ENCODE measurements around the gene NTSR1.
"Not testable (repeated sequence)": the region's sequence is repeated elsewhere in the genome, so short reads cannot be mapped to it uniquely, and the experiment has no call there.

Gene NTSR1

DNA sequence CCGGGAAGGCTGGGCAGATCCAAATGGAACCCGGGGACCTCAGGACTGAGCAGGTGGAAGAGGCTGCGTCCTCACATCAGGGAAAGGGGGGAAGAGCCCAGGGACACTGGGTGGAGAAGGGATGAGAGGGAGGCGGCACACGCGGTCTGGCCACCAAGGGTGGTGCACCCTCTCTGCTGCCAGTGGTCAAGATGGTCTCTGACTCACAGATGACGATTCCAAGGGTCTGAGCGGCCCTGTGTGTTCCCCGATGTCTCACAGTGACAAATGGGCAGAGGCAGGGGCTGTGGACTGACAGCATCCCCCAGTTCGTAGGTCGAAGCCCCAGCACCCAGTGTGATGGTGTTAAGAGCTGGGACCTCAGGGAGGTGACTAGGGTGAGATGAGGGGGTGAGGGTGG is 34.3 kb upstream of the NTSR1 start:
- Histone ChIP-seq H3K36me3 (ENCODE audit: control insufficient read depth in 1 of 2, insufficient read depth in 2 of 2, low read length in 2 of 2) (no peaks in the 10 kb centered on the region), H3K9me3 (ENCODE audit: control insufficient read depth in 1 of 2, low read length in 2 of 2) (no peaks in the 10 kb centered on the region), H3K27ac (ENCODE audit: low read depth, low read length) (no peak overlapping the region), H3K4me1 (ENCODE audit: control insufficient read depth in 1 of 2, insufficient read depth in 2 of 2, low read length in 2 of 2) (peaks cover 0 to 4% of the 10 kb centered on the region in 2 donors), H3K9ac (ENCODE audit: low read depth in 1 of 2, low read length in 2 of 2) (no peak overlapping the region), H3K4me3 (ENCODE audit: low read depth in 1 of 2, low read length in 2 of 2) (no peak overlapping the region), H3K27me3 (ENCODE audit: control insufficient read depth in 1 of 2, insufficient read depth in 2 of 2, low read length in 2 of 2) (no peaks in the 10 kb centered on the region)

DNA sequence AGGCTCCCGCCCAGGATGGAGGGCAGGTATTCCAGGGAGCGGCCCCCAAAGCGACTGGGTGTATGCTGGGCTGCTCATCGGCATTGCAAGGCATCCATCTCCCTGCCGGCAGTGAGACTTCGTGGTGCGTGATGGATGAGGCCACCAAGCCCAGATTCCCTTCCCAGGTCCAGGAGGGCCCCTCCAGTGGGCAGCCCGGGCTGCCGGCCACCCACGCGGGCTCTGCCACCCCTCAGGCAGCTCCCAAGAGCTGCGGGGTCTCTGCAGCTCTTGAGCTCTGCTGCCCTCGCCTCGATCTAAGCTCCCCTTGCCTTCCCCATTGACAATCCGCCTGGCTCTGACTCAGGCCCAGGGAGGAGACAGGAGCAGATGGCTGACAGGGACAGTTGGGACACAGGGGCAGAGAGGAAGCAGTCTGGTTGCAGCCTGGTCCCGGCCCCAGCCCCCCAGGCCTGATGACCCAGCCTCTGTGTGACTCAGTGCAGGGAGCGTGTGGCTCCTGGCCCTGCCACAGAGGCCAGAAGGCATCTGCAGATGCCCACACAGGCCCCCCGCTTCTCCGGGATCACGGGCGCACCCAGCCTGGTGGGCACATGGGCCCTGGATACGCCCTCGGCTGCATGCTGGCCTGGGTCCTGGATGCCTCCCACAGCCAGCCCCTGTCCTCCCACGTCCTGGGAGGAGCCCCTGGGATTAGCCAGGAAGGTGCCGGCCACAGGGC is 33.3 kb upstream of the NTSR1 start:
- H3K4me1 ChIP-seq (ENCODE audit: control insufficient read depth in 1 of 2, insufficient read depth in 2 of 2, low read length in 2 of 2) = no peaks in the 10 kb centered on the region

DNA sequence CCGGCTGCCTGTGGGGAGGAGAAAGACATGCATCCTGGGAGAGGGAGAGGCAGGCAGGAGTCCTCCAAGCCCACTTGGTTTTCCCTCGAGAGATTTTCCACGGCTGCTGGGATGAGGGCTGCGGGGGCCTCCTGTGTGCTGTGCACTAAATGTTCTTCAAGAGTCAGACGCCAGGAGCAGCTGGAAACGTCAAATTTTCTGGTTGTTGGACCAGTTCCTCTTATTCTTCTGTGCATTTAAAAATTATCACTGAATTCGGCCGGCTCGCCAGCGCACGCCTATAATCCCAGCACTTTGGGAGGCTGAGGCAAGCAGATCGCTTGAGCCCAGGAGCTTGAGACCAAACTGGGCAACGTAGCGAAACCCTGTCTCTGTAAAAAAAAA is 32.8 kb upstream of the NTSR1 start:
- Histone ChIP-seq H3K9me3 (ENCODE audit: control insufficient read depth in 1 of 2, low read length in 2 of 2) (peaks cover 2 to 10% of the 10 kb centered on the region in 2 donors), H3K27ac (ENCODE audit: low read depth, low read length) (no peak overlapping the region), H3K36me3 (ENCODE audit: control insufficient read depth in 1 of 2, insufficient read depth in 2 of 2, low read length in 2 of 2) (no peaks in the 10 kb centered on the region), H3K9ac (ENCODE audit: low read depth in 1 of 2, low read length in 2 of 2) (no peak overlapping the region), H3K4me1 (ENCODE audit: control insufficient read depth in 1 of 2, insufficient read depth in 2 of 2, low read length in 2 of 2) (no peaks in the 10 kb centered on the region), H3K4me3 (ENCODE audit: low read depth in 1 of 2, low read length in 2 of 2) (no peak overlapping the region), H3K27me3 (ENCODE audit: control insufficient read depth in 1 of 2, insufficient read depth in 2 of 2, low read length in 2 of 2) (no peaks in the 10 kb centered on the region)

More for the DNA sequence above, 33.3 kb upstream of the NTSR1 start:
- H3K9ac ChIP-seq (ENCODE audit: low read depth in 1 of 2, low read length in 2 of 2) = no peak overlapping the region
- H3K36me3 ChIP-seq (ENCODE audit: control insufficient read depth in 1 of 2, insufficient read depth in 2 of 2, low read length in 2 of 2) = no peaks in the 10 kb centered on the region
- no peak overlapping the region for H3K27ac ChIP-seq (ENCODE audit: low read depth, low read length)
- H3K4me3 ChIP-seq (ENCODE audit: low read depth in 1 of 2, low read length in 2 of 2) = no peak overlapping the region
- H3K27me3 ChIP-seq (ENCODE audit: control insufficient read depth in 1 of 2, insufficient read depth in 2 of 2, low read length in 2 of 2) = no peaks in the 10 kb centered on the region
- peaks cover 2 to 6% of the 10 kb centered on the region in 2 donors for H3K9me3 ChIP-seq (ENCODE audit: control insufficient read depth in 1 of 2, low read length in 2 of 2)

DNA sequence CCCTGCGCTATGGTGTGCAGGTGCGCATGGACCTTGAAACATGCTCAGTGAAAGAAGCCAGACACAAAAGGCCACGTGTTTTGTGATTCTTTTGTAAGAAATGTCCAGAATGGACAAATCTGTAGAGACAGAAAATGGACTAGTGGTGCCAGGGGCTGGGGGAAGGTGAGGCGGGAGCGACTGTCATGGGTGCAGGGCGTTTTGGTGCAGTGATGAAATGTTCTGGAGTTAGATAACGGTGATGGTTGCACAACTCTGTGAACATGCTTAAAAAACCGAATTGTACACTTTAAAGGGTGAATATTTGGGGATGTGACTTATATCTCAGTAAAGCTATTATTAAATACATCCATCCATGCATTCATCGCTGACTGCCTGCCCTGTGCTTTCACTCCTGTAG is 31.7 kb upstream of the NTSR1 start:
- peaks cover 2 to 10% of the 10 kb centered on the region in 2 donors for H3K9me3 ChIP-seq (ENCODE audit: control insufficient read depth in 1 of 2, low read length in 2 of 2)
- no peaks in the 10 kb centered on the region for H3K27me3 ChIP-seq (ENCODE audit: control insufficient read depth in 1 of 2, insufficient read depth in 2 of 2, low read length in 2 of 2)
- H3K4me1 ChIP-seq (ENCODE audit: control insufficient read depth in 1 of 2, insufficient read depth in 2 of 2, low read length in 2 of 2) = no peaks in the 10 kb centered on the region
- H3K4me3 ChIP-seq (ENCODE audit: low read depth in 1 of 2, low read length in 2 of 2) = no peak overlapping the region
- H3K27ac ChIP-seq (ENCODE audit: low read depth, low read length) = no peak overlapping the region
- no peak overlapping the region for H3K9ac ChIP-seq (ENCODE audit: low read depth in 1 of 2, low read length in 2 of 2)
- H3K36me3 ChIP-seq (ENCODE audit: control insufficient read depth in 1 of 2, insufficient read depth in 2 of 2, low read length in 2 of 2) = no peaks in the 10 kb centered on the region

DNA sequence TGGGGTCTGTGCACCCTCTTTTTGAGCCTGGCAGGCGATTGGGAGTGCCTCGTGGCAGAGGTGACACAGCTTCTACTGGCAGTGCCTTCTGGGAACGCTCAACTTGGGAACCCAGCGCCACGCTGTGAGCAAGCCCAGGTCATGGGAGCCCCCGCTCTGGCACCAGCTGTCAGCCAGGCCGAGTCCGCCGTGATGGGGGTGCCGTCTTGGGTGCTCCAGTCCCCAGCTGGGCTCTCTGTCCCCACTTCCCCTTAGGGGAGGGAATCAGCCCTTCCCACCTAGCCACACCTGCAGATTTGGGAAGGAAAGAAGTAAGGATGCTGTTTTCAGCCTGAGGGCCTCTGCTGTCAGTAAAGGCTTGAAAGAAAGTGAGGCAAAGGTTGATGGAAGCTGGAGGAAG is 31.0 kb upstream of the NTSR1 start:
- H3K27me3 ChIP-seq (ENCODE audit: control insufficient read depth in 1 of 2, insufficient read depth in 2 of 2, low read length in 2 of 2) = peaks cover 0 to 1% of the 10 kb centered on the region in 2 donors
- H3K4me1 ChIP-seq (ENCODE audit: control insufficient read depth in 1 of 2, insufficient read depth in 2 of 2, low read length in 2 of 2) = no peaks in the 10 kb centered on the region
- H3K9me3 ChIP-seq (ENCODE audit: control insufficient read depth in 1 of 2, low read length in 2 of 2) = peaks cover 2 to 10% of the 10 kb centered on the region in 2 donors
- H3K4me3 ChIP-seq (ENCODE audit: low read depth in 1 of 2, low read length in 2 of 2) = no peak overlapping the region
- no peak overlapping the region for H3K27ac ChIP-seq (ENCODE audit: low read depth, low read length)
- H3K9ac ChIP-seq (ENCODE audit: low read depth in 1 of 2, low read length in 2 of 2) = no peak overlapping the region
- H3K36me3 ChIP-seq (ENCODE audit: control insufficient read depth in 1 of 2, insufficient read depth in 2 of 2, low read length in 2 of 2) = no peaks in the 10 kb centered on the region

- no peak overlapping the region for H3K4me3 ChIP-seq (ENCODE audit: low read depth in 1 of 2, low read length in 2 of 2)
- peaks cover 0 to 2% of the 10 kb centered on the region in 2 donors for H3K27me3 ChIP-seq (ENCODE audit: control insufficient read depth in 1 of 2, insufficient read depth in 2 of 2, low read length in 2 of 2)
- no peak overlapping the region for H3K9ac ChIP-seq (ENCODE audit: low read depth in 1 of 2, low read length in 2 of 2)
- H3K9me3 ChIP-seq (ENCODE audit: control insufficient read depth in 1 of 2, low read length in 2 of 2) = peaks cover 2 to 10% of the 10 kb centered on the region in 2 donors
- no peaks in the 10 kb centered on the region for H3K36me3 ChIP-seq (ENCODE audit: control insufficient read depth in 1 of 2, insufficient read depth in 2 of 2, low read length in 2 of 2)
- no peaks in the 10 kb centered on the region for H3K4me1 ChIP-seq (ENCODE audit: control insufficient read depth in 1 of 2, insufficient read depth in 2 of 2, low read length in 2 of 2)
- no peak overlapping the region for H3K27ac ChIP-seq (ENCODE audit: low read depth, low read length)
Measured at GRCh38 chr20:62678553-62678952, 30.1 kb upstream of the NTSR1 start.

DNA sequence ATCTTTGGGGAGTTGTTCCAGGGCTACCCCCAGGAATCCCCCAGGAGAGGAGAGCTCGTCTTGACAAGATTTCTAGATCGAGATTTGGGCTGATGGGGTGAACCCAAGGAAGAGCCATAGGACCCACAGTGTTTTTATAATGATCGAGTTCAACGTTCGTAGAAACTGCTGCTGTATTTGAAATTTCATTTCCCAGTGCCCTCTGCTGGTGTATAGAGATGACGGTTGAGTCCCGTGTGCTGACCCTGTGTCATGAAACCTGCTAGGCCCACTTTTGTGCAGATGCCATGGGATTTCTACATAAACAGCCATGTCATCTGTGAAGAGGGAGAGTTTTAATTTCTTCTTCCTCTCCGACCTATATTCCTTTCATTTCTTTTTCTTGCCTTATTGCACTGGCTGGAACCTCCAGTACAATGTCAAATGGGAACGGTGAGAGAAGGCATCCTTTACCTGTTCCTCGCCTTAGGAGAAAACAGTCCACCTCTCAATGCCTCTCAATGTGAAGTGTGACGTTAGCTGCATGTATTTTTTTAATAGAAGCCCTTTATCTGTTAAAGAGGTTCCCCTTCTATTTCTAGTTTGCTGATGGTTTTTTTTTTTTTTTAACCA is 28.6 kb upstream of the NTSR1 start:
- Histone ChIP-seq H3K27me3 (ENCODE audit: control insufficient read depth in 1 of 2, insufficient read depth in 2 of 2, low read length in 2 of 2) (peaks cover 0 to 2% of the 10 kb centered on the region in 2 donors), H3K4me1 (ENCODE audit: control insufficient read depth in 1 of 2, insufficient read depth in 2 of 2, low read length in 2 of 2) (no peaks in the 10 kb centered on the region), H3K27ac (ENCODE audit: low read depth, low read length) (no peak overlapping the region), H3K4me3 (ENCODE audit: low read depth in 1 of 2, low read length in 2 of 2) (no peak overlapping the region), H3K9ac (ENCODE audit: low read depth in 1 of 2, low read length in 2 of 2) (no peak overlapping the region), H3K9me3 (ENCODE audit: control insufficient read depth in 1 of 2, low read length in 2 of 2) (peaks cover 2 to 10% of the 10 kb centered on the region in 2 donors), H3K36me3 (ENCODE audit: control insufficient read depth in 1 of 2, insufficient read depth in 2 of 2, low read length in 2 of 2) (no peaks in the 10 kb centered on the region)

- Histone ChIP-seq H3K9ac (ENCODE audit: low read depth in 1 of 2, low read length in 2 of 2) (no peak overlapping the region), H3K27me3 (ENCODE audit: control insufficient read depth in 1 of 2, insufficient read depth in 2 of 2, low read length in 2 of 2) (peaks cover 0 to 7% of the 10 kb centered on the region in 2 donors), H3K4me1 (ENCODE audit: control insufficient read depth in 1 of 2, insufficient read depth in 2 of 2, low read length in 2 of 2) (peaks cover 5 to 10% of the 10 kb centered on the region in 2 donors), H3K4me3 (ENCODE audit: low read depth in 1 of 2, low read length in 2 of 2) (no peak overlapping the region), H3K27ac (ENCODE audit: low read depth, low read length) (no peak overlapping the region), H3K9me3 (ENCODE audit: control insufficient read depth in 1 of 2, low read length in 2 of 2) (peaks cover 2 to 10% of the 10 kb centered on the region in 2 donors), H3K36me3 (ENCODE audit: control insufficient read depth in 1 of 2, insufficient read depth in 2 of 2, low read length in 2 of 2) (no peaks in the 10 kb centered on the region)
Measured at GRCh38 chr20:62682912-62683517, 25.6 kb upstream of the NTSR1 start.

GRCh38 chr20:62683660-62684322 is 24.8 kb upstream of the NTSR1 start:
- not testable (repeated sequence) for H3K27me3 ChIP-seq (ENCODE audit: control insufficient read depth in 1 of 2, insufficient read depth in 2 of 2, low read length in 2 of 2); H3K4me3 ChIP-seq (ENCODE audit: low read depth in 1 of 2, low read length in 2 of 2); H3K4me1 ChIP-seq (ENCODE audit: control insufficient read depth in 1 of 2, insufficient read depth in 2 of 2, low read length in 2 of 2); H3K27ac ChIP-seq (ENCODE audit: low read depth, low read length); H3K9ac ChIP-seq (ENCODE audit: low read depth in 1 of 2, low read length in 2 of 2); H3K9me3 ChIP-seq (ENCODE audit: control insufficient read depth in 1 of 2, low read length in 2 of 2); H3K36me3 ChIP-seq (ENCODE audit: control insufficient read depth in 1 of 2, insufficient read depth in 2 of 2, low read length in 2 of 2)

DNA sequence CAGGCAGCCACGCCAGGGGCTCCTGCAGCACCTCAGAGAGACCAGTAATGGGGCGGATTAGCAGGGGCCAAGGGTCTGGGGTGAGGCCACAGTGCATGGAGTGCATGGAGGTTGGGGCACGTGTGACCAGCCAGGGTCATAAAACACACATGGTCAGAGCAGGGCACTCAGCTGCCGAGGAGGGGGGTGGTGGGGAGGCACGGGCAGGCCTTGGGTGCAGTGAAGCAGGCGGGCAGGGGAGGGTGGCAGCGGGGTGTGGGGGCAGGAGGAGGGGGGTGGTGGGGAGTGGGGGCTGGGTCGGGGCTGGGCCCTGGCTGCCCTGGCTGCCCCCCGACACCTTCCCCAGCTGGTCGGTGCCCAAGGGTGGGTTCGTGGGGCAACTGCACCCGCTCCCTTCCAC is 23.7 kb upstream of the NTSR1 start:
- no peak overlapping the region for H3K27ac ChIP-seq (ENCODE audit: low read depth, low read length)
- no peaks in the 10 kb centered on the region for H3K36me3 ChIP-seq (ENCODE audit: control insufficient read depth in 1 of 2, insufficient read depth in 2 of 2, low read length in 2 of 2)
- H3K9me3 ChIP-seq (ENCODE audit: control insufficient read depth in 1 of 2, low read length in 2 of 2) = peaks cover 2 to 7% of the 10 kb centered on the region in 2 donors
- no peak overlapping the region for H3K9ac ChIP-seq (ENCODE audit: low read depth in 1 of 2, low read length in 2 of 2)
- H3K27me3 ChIP-seq (ENCODE audit: control insufficient read depth in 1 of 2, insufficient read depth in 2 of 2, low read length in 2 of 2) = peaks cover 0 to 7% of the 10 kb centered on the region in 2 donors
- no peak overlapping the region for H3K4me3 ChIP-seq (ENCODE audit: low read depth in 1 of 2, low read length in 2 of 2)
- peaks cover 5 to 10% of the 10 kb centered on the region in 2 donors for H3K4me1 ChIP-seq (ENCODE audit: control insufficient read depth in 1 of 2, insufficient read depth in 2 of 2, low read length in 2 of 2)
